Kidney epithelial cell (primary cell): ENCODE measurements around the gene KANSL2. TPM values are rescaled to one million over a fixed set of nuclear protein-coding genes. Genes with fewer than 3 reads are reported as not detected.

Experiments
- DNase-seq: peaks from one replicate; pipeline ENCODE4 v3.0.0-alpha.2; 2010; ENCODE audit warnings: low read depth
- H3K27me3 ChIP-seq: 2 replicates; pipeline ENCODE4 v1.6.0; 2011; ENCODE audit warnings: low read length; ENCODE audit not compliant: control insufficient read depth, insufficient read depth
- H3K36me3 ChIP-seq: 2 replicates; pipeline ENCODE4 v1.5.1; 2011; ENCODE audit warnings: low read length; ENCODE audit not compliant: control insufficient read depth, insufficient read depth
- H3K4me3 ChIP-seq: 2 replicates; pipeline ENCODE4 v1.5.1; 2011; ENCODE audit warnings: low read depth, mild to moderate bottlenecking, control low read depth, low read length
- total RNA-seq: library from RNA; depleted of rRNA; stranded (reverse); fragments of >200 nt; gene quantifications from 2 replicates; pipeline ENCODE4 v1.2.3, GENCODE V29; 2015
- TF ChIP-seq, protein P1 (sequence below): IDR thresholded peaks from 2 replicates; pipeline ENCODE4 v1.5.1; 2011; ENCODE audit warnings: mild to moderate bottlenecking, moderate library complexity, low read length, control low read depth, inconsistent platforms; ENCODE audit not compliant: insufficient read depth, poor library complexity, severe bottlenecking

The KANSL2 gene
- total RNA-seq, 1 donor from 2014 or later = 47.2 TPM

GRCh38 chr12:48680861-48681260 lies 1.2 kb downstream of the KANSL2 start:
- TF ChIP-seq, protein P1, sequence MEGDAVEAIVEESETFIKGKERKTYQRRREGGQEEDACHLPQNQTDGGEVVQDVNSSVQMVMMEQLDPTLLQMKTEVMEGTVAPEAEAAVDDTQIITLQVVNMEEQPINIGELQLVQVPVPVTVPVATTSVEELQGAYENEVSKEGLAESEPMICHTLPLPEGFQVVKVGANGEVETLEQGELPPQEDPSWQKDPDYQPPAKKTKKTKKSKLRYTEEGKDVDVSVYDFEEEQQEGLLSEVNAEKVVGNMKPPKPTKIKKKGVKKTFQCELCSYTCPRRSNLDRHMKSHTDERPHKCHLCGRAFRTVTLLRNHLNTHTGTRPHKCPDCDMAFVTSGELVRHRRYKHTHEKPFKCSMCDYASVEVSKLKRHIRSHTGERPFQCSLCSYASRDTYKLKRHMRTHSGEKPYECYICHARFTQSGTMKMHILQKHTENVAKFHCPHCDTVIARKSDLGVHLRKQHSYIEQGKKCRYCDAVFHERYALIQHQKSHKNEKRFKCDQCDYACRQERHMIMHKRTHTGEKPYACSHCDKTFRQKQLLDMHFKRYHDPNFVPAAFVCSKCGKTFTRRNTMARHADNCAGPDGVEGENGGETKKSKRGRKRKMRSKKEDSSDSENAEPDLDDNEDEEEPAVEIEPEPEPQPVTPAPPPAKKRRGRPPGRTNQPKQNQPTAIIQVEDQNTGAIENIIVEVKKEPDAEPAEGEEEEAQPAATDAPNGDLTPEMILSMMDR = no peak
- Histone ChIP-seq H3K4me3 (peak overlapping the region; percentile 87), H3K27me3 (no peaks in the 10 kb centered on the region), H3K36me3 (peaks cover 1% of the 10 kb centered on the region)
- DNase-seq = no peak

DNA sequence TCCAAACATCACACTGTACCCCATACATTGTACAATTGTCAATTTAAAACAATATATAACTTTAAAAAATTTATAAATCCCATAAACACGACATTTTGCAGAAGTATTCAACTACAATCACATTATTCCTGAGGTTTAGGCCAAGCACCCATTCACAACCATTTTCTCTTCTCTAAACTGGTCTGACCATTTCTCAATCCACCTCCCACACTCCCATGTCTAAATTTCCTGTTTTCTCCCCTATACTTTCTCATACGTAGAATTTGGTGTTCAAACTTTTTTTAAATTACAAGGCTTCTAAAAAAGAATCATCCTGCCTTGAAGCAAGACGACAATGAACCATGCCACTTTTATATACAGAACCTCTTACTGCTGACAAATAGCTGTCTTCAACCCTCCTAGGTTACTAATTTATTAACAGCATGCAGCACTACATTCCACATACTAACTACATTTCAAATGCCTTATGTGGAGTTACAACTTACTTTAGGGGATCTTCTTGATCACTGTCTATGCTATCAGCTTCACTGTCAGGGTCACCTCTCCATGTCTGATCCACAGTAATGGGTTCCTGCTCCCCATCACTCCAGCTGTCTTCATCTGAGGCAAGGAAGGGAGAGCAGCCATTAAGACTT lies 3.4 kb downstream of the KANSL2 start:
- TF ChIP-seq, protein P1 = no peak
- no peak for DNase-seq

GRCh38 chr12:48671231-48671856 lies 10.7 kb downstream of the KANSL2 start:
- Histone ChIP-seq H3K36me3 (peaks cover 1% of the 10 kb centered on the region), H3K4me3 (no peak overlapping the region), H3K27me3 (no peaks in the 10 kb centered on the region)
- TF ChIP-seq, protein P1 = no peak
- DNase-seq = no peak

More for the DNA sequence above, 3.4 kb downstream of the KANSL2 start:
- no peaks in the 10 kb centered on the region for H3K27me3 ChIP-seq
- H3K36me3 ChIP-seq = peaks cover 1% of the 10 kb centered on the region
- no peak overlapping the region for H3K4me3 ChIP-seq

DNA sequence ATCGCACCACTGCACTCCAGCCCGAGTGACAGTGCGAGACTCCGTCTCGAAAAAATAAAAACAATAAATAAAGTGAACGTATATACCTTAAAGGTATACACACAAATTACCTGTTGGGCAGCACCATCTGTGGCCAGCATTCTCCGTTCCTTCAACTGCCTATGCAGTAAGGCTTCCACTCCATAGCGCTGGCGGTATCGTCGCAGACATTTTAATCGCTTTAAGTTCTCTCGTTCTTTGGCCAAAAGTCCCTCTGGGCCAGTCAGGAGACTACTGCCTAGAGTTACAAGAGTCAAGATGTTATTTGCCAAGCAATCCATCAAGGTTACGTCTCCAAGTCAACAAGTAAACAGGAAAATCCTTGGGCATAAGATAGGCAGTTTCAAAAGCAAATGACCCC lies 13.0 kb downstream of the KANSL2 start:
- no peak for DNase-seq
- no peaks in the 10 kb centered on the region for H3K27me3 ChIP-seq
- TF ChIP-seq, protein P1 = no peak
- H3K4me3 ChIP-seq = no peak overlapping the region
- H3K36me3 ChIP-seq = peaks cover 1% of the 10 kb centered on the region

DNA sequence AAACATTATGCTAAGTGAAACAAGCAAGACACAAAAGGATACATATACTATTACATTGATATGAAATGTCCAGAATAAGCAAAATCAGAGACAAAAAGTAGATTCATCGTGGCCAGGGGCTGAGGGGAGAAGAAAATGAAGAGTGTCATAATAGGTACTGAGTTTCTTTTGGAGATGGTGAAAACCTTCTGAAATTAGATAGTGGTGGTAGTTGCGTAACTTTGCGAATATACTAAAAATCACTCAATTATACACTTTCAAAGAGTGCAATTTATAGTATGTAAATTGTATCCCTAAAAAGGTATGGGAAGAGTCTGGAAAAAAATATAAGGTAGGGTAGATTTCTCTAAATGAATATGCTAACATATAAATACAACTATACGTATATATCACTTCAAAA lies 22.2 kb downstream of the KANSL2 start:
- no peaks in the 10 kb centered on the region for H3K27me3 ChIP-seq
- TF ChIP-seq, protein P1 = no peak
- no peak overlapping the region for H3K4me3 ChIP-seq
- DNase-seq = no peak
- no peaks in the 10 kb centered on the region for H3K36me3 ChIP-seq
